Left lung (tissue), 10 donors: Measurements from ENCODE around the gene MAN1A1. TPM values are rescaled to one million over a fixed set of nuclear protein-coding genes. Genes with fewer than 3 reads are reported as not detected.

Experiments used
- ATAC-seq: fragments of 200-7000 bp; cut with Tn5 transposase; one replicate; pipeline ENCODE4 v1.9.1; 2020; ENCODE audit warnings: moderate library complexity
- DNase-seq, 4 donors: peaks; one replicate each; pipeline ENCODE4 v3.0.0-alpha.2; 2013 to 2020
- H3K27ac ChIP-seq, 2 donors: fragments of 200-600 bp; sonication (generic) in 1 of 2; one replicate each; pipeline versions ENCODE4 v1.5.0 to v1.8.0; 2020 to 2021
- H3K27me3 ChIP-seq, 2 donors: fragments of 200-600 bp; sonication (generic) in 1 of 2; one replicate each; pipeline versions ENCODE4 v1.5.0 to v1.8.0; 2020 to 2021
- H3K36me3 ChIP-seq, 2 donors: fragments of 200-600 bp; sonication (generic) in 1 of 2; one replicate each; pipeline versions ENCODE4 v1.5.0 to v1.8.0; 2020 to 2021
- H3K4me1 ChIP-seq, 2 donors: fragments of 200-600 bp; one replicate each; pipeline ENCODE4 v1.8.0; 2021
- H3K4me3 ChIP-seq, 2 donors: fragments of 200-600 bp; sonication (generic) in 1 of 2; one replicate each; pipeline versions ENCODE4 v1.5.0 to v1.8.0; 2020 to 2021; ENCODE audit warnings: mild to moderate bottlenecking in 1 of 2
- H3K9me3 ChIP-seq, 2 donors: fragments of 200-600 bp; sonication (generic) in 1 of 2; one replicate each; pipeline versions ENCODE4 v1.5.0 to v1.8.0; 2020 to 2021
- intact Hi-C, 2 donors: fragments of 100-400 bp; cut with DNase I; formaldehyde crosslinking; loops; one replicate each; pipeline versions ENCODE4 v1.11.2 to v1.14.2; 2022
- polyA plus RNA-seq, 6 donors: library from polyadenylated mRNA; unstranded; fragments of 120-200 nt; gene quantifications; one replicate each; pipeline ENCODE4 v1.2.1, GENCODE V29; 2013; ENCODE audit not compliant: insufficient read length in 6 of 6
- total RNA-seq, 2 donors: library from RNA; stranded (reverse); fragmentation: NEBNext Ultra II Directional; extraction: Animal tissue kit (Norgen Biotek cat#: 25700); gene quantifications; one replicate each; pipeline ENCODE4 v1.2.1, GENCODE V29; 2021
- TF ChIP-seq, protein P1 (sequence below), 2 donors: fragments of 200-600 bp; sonication (generic) in 1 of 2; IDR thresholded peaks; one replicate each; pipeline versions ENCODE4 v1.5.0 to v1.8.0; 2021; ENCODE audit warnings: antibody characterized with exemption in 2 of 2
- donor health status: DM: no; HTN: yes; CAD: no.
- donor health status: DM: no; HTN: no; CAD: no.

MAN1A1 gene
- total and polyA plus RNA-seq, 8 donors = 49.6 to 76.6 (median 58.1) TPM

DNA sequence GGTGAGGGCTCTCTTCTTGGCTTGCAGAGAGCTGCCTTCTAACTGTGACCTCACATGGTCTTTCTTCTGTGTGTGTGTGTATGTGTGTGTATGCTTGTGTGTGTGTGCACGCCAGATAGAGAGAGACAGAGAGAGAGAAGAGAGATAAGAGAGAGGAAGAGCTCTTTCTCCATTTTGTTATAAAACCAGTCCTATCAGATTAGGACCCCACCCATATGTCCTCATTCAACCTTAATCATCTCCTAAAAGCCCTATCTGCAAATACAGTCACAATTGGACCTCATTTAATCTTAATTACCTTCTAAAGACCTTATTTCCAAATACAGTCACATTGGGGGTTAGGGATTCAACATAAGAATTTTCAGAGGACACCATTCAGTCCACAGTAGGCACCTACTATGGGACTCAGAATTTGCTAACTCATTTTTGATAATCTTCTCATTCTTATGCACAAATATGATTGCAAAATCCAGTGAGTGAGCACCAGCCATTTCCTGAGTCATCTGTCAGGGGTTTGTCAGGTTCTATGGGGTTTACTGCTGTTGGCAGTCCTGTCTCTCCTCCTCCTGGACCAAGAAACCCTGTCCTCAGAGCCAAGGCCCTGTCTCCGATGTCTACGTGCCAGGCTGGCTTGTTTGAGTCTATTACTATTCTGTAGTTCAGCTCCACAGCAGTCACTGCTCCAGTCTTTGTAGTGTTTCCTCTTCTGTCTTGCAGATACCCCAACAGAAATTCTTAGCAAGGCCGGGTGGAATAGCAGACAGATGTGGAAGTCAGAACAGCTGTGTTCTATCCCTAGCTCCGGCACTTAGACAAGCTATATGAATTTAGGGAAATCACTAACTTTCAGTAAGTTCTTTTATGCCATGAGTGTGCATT lies 212.1 kb downstream of the MAN1A1 start:
- DNase-seq (peak in 2 of 4 donors; percentile 73 to 74), ATAC-seq (peak; percentile 34)
- Histone ChIP-seq H3K27me3 (no peaks in the 10 kb centered on the region), H3K4me1 (peaks cover 8 to 32% of the 10 kb centered on the region in 2 donors), H3K36me3 (no peaks in the 10 kb centered on the region), H3K9me3 (no peaks in the 10 kb centered on the region), H3K4me3 (no peak overlapping the region), H3K27ac (peak overlapping the region; percentile 23 to 58)
- intact Hi-C loops = no loop called here
- TF ChIP-seq, protein P1, sequence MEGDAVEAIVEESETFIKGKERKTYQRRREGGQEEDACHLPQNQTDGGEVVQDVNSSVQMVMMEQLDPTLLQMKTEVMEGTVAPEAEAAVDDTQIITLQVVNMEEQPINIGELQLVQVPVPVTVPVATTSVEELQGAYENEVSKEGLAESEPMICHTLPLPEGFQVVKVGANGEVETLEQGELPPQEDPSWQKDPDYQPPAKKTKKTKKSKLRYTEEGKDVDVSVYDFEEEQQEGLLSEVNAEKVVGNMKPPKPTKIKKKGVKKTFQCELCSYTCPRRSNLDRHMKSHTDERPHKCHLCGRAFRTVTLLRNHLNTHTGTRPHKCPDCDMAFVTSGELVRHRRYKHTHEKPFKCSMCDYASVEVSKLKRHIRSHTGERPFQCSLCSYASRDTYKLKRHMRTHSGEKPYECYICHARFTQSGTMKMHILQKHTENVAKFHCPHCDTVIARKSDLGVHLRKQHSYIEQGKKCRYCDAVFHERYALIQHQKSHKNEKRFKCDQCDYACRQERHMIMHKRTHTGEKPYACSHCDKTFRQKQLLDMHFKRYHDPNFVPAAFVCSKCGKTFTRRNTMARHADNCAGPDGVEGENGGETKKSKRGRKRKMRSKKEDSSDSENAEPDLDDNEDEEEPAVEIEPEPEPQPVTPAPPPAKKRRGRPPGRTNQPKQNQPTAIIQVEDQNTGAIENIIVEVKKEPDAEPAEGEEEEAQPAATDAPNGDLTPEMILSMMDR (IDR thresholded peaks at IDR 0.05) = no peak

GRCh38 chr6:119134752-119135151 lies 214.8 kb downstream of the MAN1A1 start:
- no peak for ATAC-seq
- Histone ChIP-seq H3K27me3 (no peaks in the 10 kb centered on the region), H3K4me3 (no peak overlapping the region), H3K4me1 (peaks cover 15 to 44% of the 10 kb centered on the region in 2 donors), H3K9me3 (no peaks in the 10 kb centered on the region), H3K27ac (no peak overlapping the region), H3K36me3 (no peaks in the 10 kb centered on the region)
- DNase-seq = no peak
- intact Hi-C loops = no loop called here
- TF ChIP-seq, protein P1 (IDR thresholded peaks at IDR 0.05) = no peak

GRCh38 chr6:119133400-119133799 lies 216.2 kb downstream of the MAN1A1 start:
- Histone ChIP-seq H3K27ac (no peak overlapping the region), H3K4me1 (peaks cover 18 to 43% of the 10 kb centered on the region in 2 donors), H3K36me3 (no peaks in the 10 kb centered on the region), H3K9me3 (no peaks in the 10 kb centered on the region), H3K4me3 (no peak overlapping the region), H3K27me3 (no peaks in the 10 kb centered on the region)
- no peak for ATAC-seq
- intact Hi-C loops = no loop called here
- TF ChIP-seq, protein P1 (IDR thresholded peaks at IDR 0.05) = no peak
- DNase-seq = no peak

DNA sequence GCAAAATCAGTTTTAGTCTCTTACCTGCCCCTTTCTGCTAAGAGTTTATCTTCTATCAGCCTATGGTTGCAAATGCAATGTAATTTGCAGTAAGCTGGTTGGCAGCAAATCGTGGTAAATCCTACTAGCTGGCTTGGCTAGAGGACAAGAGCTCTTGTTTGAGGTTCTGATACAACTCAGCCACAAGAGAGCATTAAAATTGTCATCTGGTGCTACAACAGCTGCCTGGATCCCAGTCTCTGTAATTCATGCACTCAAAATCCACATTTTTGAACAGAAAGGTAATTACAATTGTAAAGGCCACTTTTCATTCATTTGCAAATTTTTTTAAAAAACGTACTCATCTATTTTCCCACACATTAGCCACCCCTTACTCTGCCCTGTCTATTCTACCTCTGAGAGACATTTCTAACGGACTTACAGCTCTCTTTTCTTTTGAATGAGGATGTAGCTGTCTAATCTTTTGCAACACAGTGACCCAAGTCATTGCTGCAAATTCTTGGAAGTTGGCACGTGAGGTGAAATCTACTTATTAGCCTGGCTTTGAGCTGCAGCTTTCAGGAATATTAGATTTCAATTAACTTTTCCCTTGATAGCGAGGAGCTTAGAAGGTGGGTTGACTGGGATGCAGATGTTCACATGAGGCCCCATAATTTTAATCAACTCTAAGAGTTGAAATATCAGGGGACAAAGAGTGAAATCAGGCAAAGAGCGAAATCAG lies 217.1 kb downstream of the MAN1A1 start:
- H3K4me3 ChIP-seq = no peak overlapping the region
- ATAC-seq (peak; percentile 10), DNase-seq (no peak)
- no peaks in the 10 kb centered on the region for H3K27me3 ChIP-seq
- no peak overlapping the region for H3K27ac ChIP-seq
- peaks cover 15 to 33% of the 10 kb centered on the region in 2 donors for H3K4me1 ChIP-seq
- TF ChIP-seq, protein P1 (IDR thresholded peaks at IDR 0.05) = no peak
- H3K9me3 ChIP-seq = no peaks in the 10 kb centered on the region
- intact Hi-C loops = no loop called here
- H3K36me3 ChIP-seq = no peaks in the 10 kb centered on the region

DNA sequence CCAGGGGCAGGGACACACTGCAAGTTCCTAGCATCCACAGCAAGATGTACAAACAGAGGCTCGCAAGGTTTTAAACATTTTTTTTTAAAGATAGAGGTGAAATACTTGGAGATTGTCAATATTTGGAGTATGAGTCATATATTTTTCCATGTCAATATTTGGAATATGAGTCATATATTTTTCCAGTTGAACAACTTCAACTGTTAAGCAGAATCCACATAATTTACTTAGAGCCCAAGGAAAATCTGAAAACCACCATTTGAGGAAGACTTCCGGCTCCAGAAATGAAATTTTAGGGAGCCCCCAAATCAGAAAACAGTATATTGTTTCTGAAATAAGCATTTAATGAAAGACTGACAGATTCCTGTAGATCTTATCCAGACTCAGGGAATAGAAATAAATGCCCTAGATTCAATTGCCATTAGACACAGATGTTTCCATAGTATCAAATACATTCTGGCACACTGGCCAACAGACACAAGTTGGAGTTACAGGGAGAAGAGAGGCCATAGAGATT lies 219.5 kb downstream of the MAN1A1 start:
- no peak overlapping the region for H3K4me3 ChIP-seq
- intact Hi-C loops = no loop called here
- H3K4me1 ChIP-seq = peaks cover 15 to 25% of the 10 kb centered on the region in 2 donors
- no peaks in the 10 kb centered on the region for H3K9me3 ChIP-seq
- H3K27me3 ChIP-seq = no peaks in the 10 kb centered on the region
- ATAC-seq (peak; percentile 79), DNase-seq (no peak)
- H3K27ac ChIP-seq = peak overlapping the region in 1 of 2 donors; percentile 39
- TF ChIP-seq, protein P1 (IDR thresholded peaks at IDR 0.05) = no peak
- H3K36me3 ChIP-seq = no peaks in the 10 kb centered on the region
